Sigmoid colon (tissue), 7 donors: Measurements from ENCODE around the gene CFAP97. TPM values are rescaled to one million over a fixed set of nuclear protein-coding genes. Genes with fewer than 3 reads are reported as not detected.

Experiments
- DNase-seq: peaks from one replicate; pipeline ENCODE4 v3.0.0-alpha.2; 2019
- H3K27ac ChIP-seq, 4 donors: fragments of 200-600 bp; sonication (generic); one replicate each; pipeline ENCODE4 v1.5.1; 2016 to 2019; ENCODE audit warnings: mild to moderate bottlenecking in 1 of 4
- H3K27me3 ChIP-seq, 3 donors: fragments of 200-600 bp; sonication (generic); one replicate each; pipeline ENCODE4 v1.5.1; 2019; ENCODE audit warnings: mild to moderate bottlenecking in 1 of 3
- H3K36me3 ChIP-seq, 4 donors: fragments of 200-600 bp; sonication (generic); one replicate each; pipeline ENCODE4 v1.5.1; 2016 to 2019
- H3K4me1 ChIP-seq, 4 donors: fragments of 200-600 bp; sonication (generic); one replicate each; pipeline ENCODE4 v1.5.1; 2017 to 2019
- H3K4me3 ChIP-seq, 4 donors: fragments of 200-600 bp; sonication (generic); one replicate each; pipeline ENCODE4 v1.5.1; 2017 to 2019; ENCODE audit warnings: mild to moderate bottlenecking in 2 of 4, moderate library complexity in 1 of 4
- H3K9me3 ChIP-seq, 4 donors: fragments of 200-600 bp in 3 of 4; sonication (generic) in 3 of 4; one replicate each; pipeline versions ENCODE4 v1.5.1 to v1.6.1; 2013 to 2019
- CTCF ChIP-seq, 4 experiments: fragments of 450-650 bp in 3 of 4; fragments of 200-600 bp in 1 of 4; IDR thresholded peaks; one replicate each; pipeline ENCODE4 v1.5.1; 2016 to 2019; ENCODE audit warnings: antibody characterized with exemption in 4 of 4, mild to moderate bottlenecking in 3 of 4, moderate library complexity in 2 of 4
- EP300 ChIP-seq, 4 donors: sonication (generic); formaldehyde crosslinking; IDR thresholded peaks; one replicate each; pipeline ENCODE4 v1.6.1; 2017; ENCODE audit warnings: antibody characterized with exemption in 4 of 4
- POLR2A ChIP-seq, 2 donors: fragments of 450-650 bp; IDR thresholded peaks; one replicate each; pipeline ENCODE4 v1.6.1; 2016; ENCODE audit warnings: antibody characterized with exemption in 2 of 2, mild to moderate bottlenecking in 2 of 2, moderate library complexity in 2 of 2
- POLR2AphosphoS5 ChIP-seq, 4 donors: sonication (generic); formaldehyde crosslinking; IDR thresholded peaks; one replicate each; pipeline ENCODE4 v1.6.1; 2017; ENCODE audit warnings: antibody characterized with exemption in 4 of 4
- WGBS, 2 donors: extraction: QIAGEN DNeasy Blood & Tissue Kit; methylation state at CpG; one replicate each; pipeline ENCODE4 v1.1.7; 2013; 5-methylcytosine and 5-hydroxymethylcytosine counted together
- intact Hi-C: fragments of 100-400 bp; cut with DNase I; formaldehyde crosslinking; loops from one replicate; pipeline ENCODE4 v1.15.1; 2023
- polyA plus RNA-seq, 3 donors: library from polyadenylated mRNA; stranded (reverse); fragments of 200-250 nt; gene quantifications; one replicate each; pipeline ENCODE4 v1.2.3, GENCODE V29; 2013
- total RNA-seq, 4 donors: library from RNA; depleted of rRNA; stranded (reverse); fragments of >200 nt; gene quantifications; one replicate each; pipeline ENCODE4 v1.1.0, GENCODE V29; 2016
- donor health status: healthy with polysubstance abuse.
- donor health status: Bipolar disorder and iron deficiency.
- donor health status: healthy.

Gene CFAP97
- total and polyA plus RNA-seq, 7 donors: 4.4 to 46.4 (median 33.8) TPM

DNA sequence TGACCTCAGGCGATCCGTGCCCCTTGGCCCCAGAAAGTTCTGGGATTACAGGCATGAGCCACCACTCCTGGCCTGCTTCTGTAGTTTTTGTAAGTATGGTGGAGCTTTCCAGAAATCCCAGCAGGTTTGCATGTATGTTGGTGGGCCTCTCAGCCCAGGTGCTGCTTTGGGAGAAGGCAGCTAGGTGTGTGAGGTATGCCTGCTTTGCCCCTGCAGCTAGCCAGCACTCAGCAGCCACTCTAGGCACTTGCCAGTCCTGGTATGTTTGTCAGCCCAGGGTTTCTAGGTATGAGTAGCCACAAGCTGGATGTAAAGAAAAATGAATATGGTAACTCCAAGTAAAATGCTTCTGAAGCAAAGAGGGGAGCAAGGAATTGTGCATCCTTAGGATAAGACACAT is 14.5 kb upstream of the CFAP97 start:
- no peak overlapping the region for H3K4me3 ChIP-seq
- intact Hi-C loops: loop anchor here (10.0 kb wide), 1 partner anchor 516 kb away; no protein-coding TSS in a partner anchor
- TF ChIP-seq EP300 (IDR thresholded peaks at IDR 0.05) (no peak), POLR2AphosphoS5 (IDR thresholded peaks at IDR 0.05) (no peak), CTCF (IDR thresholded peaks at IDR 0.05) (no peak), POLR2A (IDR thresholded peaks at IDR 0.05) (no peak)
- no peaks in the 10 kb centered on the region for H3K27me3 ChIP-seq
- no peaks in the 10 kb centered on the region for H3K36me3 ChIP-seq
- 96 to 98% methylated on average over 2 of the region's 2 CpGs for WGBS, 2 donors
- no peak for DNase-seq
- H3K4me1 ChIP-seq: peaks cover 0 to 64% (median 31%) of the 10 kb centered on the region in 4 donors
- no peaks in the 10 kb centered on the region for H3K9me3 ChIP-seq
- H3K27ac ChIP-seq: peak overlapping the region in 3 of 4 donors; percentile 18 to 73 (median 62)

GRCh38 chr4:185217408-185217975 is 13.7 kb upstream of the CFAP97 start:
- Histone ChIP-seq H3K4me3 (no peak overlapping the region), H3K36me3 (no peaks in the 10 kb centered on the region), H3K9me3 (no peaks in the 10 kb centered on the region), H3K27me3 (no peaks in the 10 kb centered on the region), H3K4me1 (peaks cover 0 to 57% (median 29%) of the 10 kb centered on the region in 4 donors), H3K27ac (peak overlapping the region in 3 of 4 donors; percentile 42 to 73 (median 49))
- intact Hi-C loops: loop anchor here (10.0 kb wide), 1 partner anchor 517 kb away; no protein-coding TSS in a partner anchor
- DNase-seq: no peak
- 81 to 88% methylated on average over 6 of the region's 6 CpGs for WGBS, 2 donors
- no peak for TF ChIP-seq EP300 (IDR thresholded peaks at IDR 0.05)
- no peak for TF ChIP-seq CTCF (IDR thresholded peaks at IDR 0.05)
- no peak for TF ChIP-seq POLR2AphosphoS5 (IDR thresholded peaks at IDR 0.05)
- no peak for TF ChIP-seq POLR2A (IDR thresholded peaks at IDR 0.05)

DNA sequence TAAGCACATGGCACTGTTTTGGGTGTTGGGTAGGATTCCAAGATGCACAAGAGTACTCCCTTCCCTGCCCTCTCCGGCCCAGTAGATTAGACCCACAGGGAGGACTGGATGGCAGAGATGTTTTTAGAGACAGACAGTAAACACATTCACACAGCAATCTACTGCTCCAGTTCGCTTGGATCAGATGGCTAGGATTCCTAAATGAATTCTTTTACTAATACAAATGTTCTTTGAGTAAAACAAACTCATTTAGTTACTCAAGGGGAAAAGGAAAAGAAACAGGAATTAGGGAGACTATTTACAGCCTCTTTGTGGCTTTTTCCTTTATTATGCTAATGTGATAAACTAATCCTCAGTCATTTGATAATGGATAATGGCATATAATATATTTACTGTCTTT is 11.5 kb upstream of the CFAP97 start:
- no peak overlapping the region for H3K4me3 ChIP-seq
- H3K4me1 ChIP-seq: peaks cover 0 to 61% (median 40%) of the 10 kb centered on the region in 4 donors
- DNase-seq: no peak
- 80 to 91% methylated on average over 2 of the region's 2 CpGs for WGBS, 2 donors
- peak overlapping the region in 2 of 4 donors; percentile 49 to 73 for H3K27ac ChIP-seq
- no peaks in the 10 kb centered on the region for H3K36me3 ChIP-seq
- no peaks in the 10 kb centered on the region for H3K27me3 ChIP-seq
- no peaks in the 10 kb centered on the region for H3K9me3 ChIP-seq
- TF ChIP-seq EP300 (IDR thresholded peaks at IDR 0.05) (no peak), POLR2AphosphoS5 (IDR thresholded peaks at IDR 0.05) (no peak), POLR2A (IDR thresholded peaks at IDR 0.05) (no peak), CTCF (IDR thresholded peaks at IDR 0.05) (no peak)
- intact Hi-C loops: loop anchor here (10.0 kb wide), 1 partner anchor 520 kb away; no protein-coding TSS in a partner anchor

DNA sequence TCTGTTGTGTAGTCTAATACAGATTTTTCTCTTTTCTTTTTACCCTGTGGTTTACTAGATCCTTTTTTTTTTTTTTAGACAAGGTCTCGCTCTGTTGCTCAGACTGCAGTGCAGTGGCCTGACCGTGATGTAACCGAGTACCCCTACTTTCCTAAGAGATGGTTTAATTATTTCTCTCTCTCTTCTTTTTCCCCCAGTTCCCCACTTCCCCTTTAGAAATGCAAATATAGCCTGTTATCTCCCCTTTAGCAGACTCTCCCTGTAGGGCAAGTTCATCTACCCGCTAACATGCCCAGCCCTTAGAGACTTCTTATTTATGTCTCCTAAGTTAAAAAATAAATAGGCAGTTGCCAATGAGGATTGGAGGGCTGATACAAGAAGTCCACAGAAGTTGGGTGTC is 10.1 kb upstream of the CFAP97 start:
- no peak for DNase-seq
- TF ChIP-seq CTCF (IDR thresholded peaks at IDR 0.05) (no peak), POLR2A (IDR thresholded peaks at IDR 0.05) (no peak), POLR2AphosphoS5 (IDR thresholded peaks at IDR 0.05) (no peak), EP300 (IDR thresholded peaks at IDR 0.05) (no peak)
- Histone ChIP-seq H3K36me3 (no peaks in the 10 kb centered on the region), H3K4me1 (peaks cover 0 to 51% (median 29%) of the 10 kb centered on the region in 4 donors), H3K9me3 (no peaks in the 10 kb centered on the region), H3K4me3 (no peak overlapping the region), H3K27me3 (no peaks in the 10 kb centered on the region), H3K27ac (no peak overlapping the region)
- intact Hi-C loops: loop anchor here (10.0 kb wide), 1 partner anchor 521 kb away; no protein-coding TSS in a partner anchor
- 71 to 94% methylated on average over 4 of the region's 4 CpGs for WGBS, 2 donors
